HEK293T (cell line): Measurements from ENCODE around the gene RHBDL1.

ENCODE experiments used
- BHLHE40 ChIP-seq: fragments of 450-650 bp; IDR thresholded peaks from 2 replicates; pipeline ENCODE4 v1.6.1; 2016; ENCODE audit warnings: mild to moderate bottlenecking, moderate library complexity, borderline replicate concordance
- L3MBTL2 ChIP-seq: fragments of 450-650 bp; conservative IDR thresholded peaks from 2 replicates; pipeline ENCODE4 v1.6.1; 2016; ENCODE audit warnings: mild to moderate bottlenecking
- NFRKB ChIP-seq: fragments of 450-650 bp; IDR thresholded peaks from 2 replicates; pipeline ENCODE4 v1.6.1; 2016; ENCODE audit warnings: mild to moderate bottlenecking, moderate library complexity
- SUZ12 ChIP-seq: fragments of 450-650 bp; IDR thresholded peaks from 2 replicates; pipeline ENCODE4 v1.6.1; 2016; ENCODE audit warnings: mild to moderate bottlenecking

DNA sequence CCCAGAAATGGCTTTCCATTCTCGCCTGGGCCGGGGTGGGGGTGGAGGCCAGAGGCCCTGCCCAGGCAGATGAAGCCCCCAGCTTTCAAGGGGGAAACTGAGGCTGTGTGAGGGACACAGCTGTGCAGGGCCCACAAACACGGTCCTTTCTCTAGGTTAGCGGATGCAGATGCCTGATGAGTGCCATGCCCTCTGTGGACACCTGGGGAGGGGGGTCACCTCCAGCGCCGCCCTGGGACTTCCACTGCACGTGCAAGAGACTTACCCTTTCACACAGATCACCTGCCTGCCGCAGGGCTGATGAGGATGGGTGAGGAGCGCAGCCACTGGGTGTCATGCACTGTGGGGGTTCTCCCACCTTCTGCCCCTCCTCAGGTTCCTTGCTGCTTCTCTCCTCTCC, 42.9 kb downstream of the RHBDL1 start:
- no peak for TF ChIP-seq L3MBTL2
- TF ChIP-seq SUZ12 = no peak
- TF ChIP-seq NFRKB = no peak
- TF ChIP-seq BHLHE40 = no peak
